ENCODE results near the gene DCUN1D3. TPM values are rescaled to one million over a fixed set of nuclear protein-coding genes. Genes with fewer than 3 reads are reported as not detected.
"Not testable (repeated sequence)": the region's sequence is repeated elsewhere in the genome, so short reads cannot be mapped to it uniquely, and the experiment has no call there.

DCUN1D3 gene
- total RNA-seq, 1 donor from 2014 or later: 13.7 TPM

DNA sequence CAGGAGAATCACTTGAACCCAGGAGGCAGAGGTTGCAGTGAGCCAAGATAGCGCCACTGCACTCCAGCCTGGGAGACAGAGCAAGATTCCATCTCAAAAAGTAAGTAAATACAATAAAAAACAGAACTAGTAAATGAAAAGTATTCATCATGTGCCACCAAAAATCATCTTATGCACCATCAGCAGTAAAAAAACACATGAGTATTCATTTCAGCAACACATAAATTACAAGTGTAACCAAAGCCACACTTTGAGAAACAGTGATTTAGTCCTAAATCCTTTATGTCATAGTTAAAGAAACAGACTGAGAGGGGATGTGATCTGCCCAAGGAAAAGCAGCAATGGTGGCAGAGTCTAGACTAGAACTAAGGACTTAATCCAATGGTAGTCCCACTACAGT is 13.0 kb downstream of the DCUN1D3 start:
- no peak for DNase-seq

GRCh38 chr16:20886320-20886719 is 13.8 kb downstream of the DCUN1D3 start:
- DNase-seq: no peak

GRCh38 chr16:20884240-20884556 is 16.0 kb downstream of the DCUN1D3 start:
- DNase-seq: no peak

GRCh38 chr16:20883554-20884239 is 16.5 kb downstream of the DCUN1D3 start:
- no peak for DNase-seq

DNA sequence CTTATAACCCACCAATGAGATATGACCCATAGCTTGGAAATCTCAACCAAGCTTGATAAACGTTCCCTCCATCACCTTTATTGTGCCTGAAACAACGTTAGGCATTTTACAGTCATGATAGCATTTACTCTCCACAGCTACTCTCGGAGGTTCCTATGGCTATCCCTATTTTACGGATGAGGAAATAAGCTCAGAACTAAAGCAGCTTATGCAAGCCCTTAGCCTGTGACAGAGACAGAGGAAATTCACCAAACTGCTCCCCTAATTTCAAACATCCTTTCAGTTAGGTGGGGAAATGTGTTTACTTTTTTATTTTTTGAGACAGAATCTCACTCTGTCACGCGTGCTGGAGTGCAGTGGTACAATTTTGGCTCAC is 18.7 kb downstream of the DCUN1D3 start:
- DNase-seq: no peak

DNA sequence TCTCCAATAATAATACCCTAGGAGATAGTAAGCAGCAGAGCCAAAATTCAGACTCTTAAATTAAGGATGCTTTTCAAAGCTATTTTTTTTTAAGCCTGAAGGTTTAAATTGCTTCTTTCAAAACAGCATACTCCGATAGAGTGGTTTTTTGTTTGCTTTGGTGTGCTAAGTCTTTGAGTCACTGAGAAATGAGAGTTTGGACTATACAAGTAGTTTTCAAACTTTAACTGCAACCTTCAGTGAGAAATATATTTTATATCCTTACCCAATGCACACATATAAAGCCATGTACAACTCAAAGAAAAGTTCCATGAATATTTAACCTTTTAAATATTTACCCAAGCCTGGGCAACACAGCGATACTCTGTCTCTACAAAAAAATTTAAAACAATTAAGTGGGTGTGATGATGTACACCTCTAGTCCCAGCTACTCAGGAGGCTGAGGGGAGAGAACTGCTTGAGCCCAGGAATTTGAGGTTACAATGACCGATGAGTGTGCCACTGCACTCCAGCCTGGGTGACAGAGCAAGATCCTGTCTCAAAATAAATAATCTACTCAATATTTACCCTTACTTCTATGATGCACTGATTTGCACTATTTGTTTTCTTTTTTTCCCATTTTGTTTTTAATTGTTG is 19.2 kb downstream of the DCUN1D3 start:
- no peak for DNase-seq

DNA sequence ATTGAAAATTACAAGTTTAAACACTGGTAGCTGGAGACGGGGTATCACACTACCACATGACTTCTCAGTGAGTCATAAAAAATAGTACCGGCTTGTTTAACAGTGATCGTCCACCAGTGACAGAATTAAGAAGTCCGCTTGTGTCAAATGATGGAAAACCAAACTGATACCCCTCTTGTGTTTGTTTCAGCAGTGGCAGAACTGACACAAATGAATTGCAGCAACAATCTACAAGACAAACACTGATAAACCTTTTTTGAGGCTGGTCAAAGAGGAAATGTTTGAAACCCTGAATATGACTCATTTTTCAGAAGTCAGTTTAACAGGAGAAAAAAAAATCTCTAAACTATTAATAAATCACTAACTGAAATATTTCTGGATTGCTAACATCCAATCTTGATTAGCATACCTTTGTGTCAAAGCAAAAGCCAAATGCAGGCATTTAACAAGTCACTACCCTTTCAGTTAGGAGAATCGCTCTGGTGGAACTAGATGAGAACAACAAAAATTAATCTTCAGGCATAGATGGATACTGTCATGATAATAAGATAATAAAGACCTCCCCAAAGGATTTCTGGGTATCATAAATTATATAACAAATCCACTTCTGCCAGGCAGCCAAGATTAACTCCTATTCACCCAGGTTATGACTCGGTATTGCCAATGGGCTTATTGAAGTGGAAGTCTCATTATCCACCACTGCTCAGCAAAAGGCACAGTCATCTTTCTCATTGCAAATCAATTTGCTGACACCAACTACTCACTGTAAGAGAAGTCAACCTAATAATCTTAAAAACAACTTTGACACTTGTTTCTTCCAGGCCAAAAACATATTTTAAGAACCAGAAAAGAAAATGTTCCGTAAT is 20.8 kb downstream of the DCUN1D3 start:
- no peak for DNase-seq

- DNase-seq: no peak
These were observed 21.4 kb downstream of the DCUN1D3 start for GRCh38 chr16:20878682-20879147.

- no peak for DNase-seq
These were observed 24.9 kb downstream of the DCUN1D3 start for GRCh38 chr16:20875355-20875650.

DNA sequence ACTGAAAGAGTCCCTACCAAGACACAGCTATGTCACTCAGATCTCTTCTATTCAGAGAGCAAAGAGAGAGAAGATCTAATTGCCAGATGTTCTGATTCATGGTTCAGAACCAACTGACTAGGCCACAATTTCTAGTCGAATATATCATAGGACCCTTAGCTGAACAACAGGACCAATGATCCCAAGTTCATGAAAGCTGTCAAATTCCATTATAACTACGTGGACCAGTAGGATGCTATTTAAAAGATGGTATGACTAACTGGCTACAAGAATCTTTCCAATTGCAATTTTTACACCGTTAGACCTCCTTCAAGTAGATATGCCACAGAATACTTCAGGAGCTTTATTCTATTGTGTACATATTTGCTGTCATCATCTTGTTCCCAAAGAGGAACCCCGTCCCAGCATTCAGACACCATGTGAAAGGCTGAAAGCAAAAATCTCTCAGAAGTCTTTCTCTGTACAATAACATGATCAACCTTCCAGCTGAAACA is 26.0 kb downstream of the DCUN1D3 start:
- no peak for DNase-seq

DNA sequence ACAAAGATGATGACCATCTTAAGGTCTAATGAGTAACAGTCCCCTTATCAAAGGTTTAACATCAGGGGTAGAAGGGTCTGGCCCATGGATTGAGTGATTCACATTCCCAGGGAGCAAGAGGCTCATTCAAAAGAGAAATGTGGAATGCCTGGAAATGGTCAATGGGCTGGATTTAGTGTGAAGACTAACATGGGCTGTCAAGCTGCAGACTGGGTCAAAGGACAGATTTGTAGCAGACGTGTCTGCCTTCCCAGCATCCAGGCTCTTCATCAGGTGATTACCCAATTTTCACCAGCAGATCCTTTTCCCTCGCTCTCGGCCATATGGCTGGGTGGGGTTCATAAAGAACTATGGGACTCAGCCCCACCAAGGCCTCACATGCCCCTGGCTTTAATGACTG is 26.8 kb downstream of the DCUN1D3 start:
- no peak for DNase-seq

DNA sequence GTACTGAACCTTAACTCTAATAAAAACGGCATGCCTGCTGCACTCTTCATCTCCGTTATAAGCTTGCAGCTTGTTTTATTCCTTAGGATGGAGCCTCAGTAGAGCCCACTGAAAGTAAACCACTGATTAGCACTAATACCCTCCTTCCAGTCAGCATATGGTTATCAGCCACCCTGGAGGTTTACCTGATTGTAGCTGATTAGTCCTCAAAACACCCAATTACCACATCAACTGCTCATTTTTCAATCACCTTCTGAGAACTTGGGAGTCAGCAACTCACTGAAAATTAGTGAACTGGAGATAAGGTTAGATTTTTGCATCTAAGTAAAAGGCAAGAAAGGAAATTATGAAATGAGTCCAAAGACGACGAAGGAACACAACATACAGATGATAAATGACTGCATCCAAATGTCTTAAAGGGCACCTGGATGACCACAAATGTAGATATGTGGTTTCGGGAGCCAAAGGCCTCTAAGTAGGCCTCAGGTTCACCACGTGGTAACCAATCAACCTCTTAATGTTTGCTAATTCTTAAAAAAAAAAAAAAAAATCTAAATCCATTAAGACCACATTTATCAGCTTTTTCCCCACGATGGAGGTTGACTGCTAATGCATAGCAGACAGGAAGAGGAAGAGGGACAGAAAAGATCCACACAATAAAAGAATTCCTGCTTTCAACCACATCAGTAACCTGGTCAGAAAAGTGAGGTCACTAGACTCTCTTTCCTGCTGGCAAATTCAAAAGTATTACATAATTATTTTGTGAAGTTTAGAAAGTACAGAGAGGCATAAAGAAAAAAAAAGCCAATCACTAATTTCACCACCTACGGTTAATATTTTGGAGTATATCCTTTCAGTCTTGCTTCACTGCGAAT is 28.0 kb downstream of the DCUN1D3 start:
- DNase-seq: no peak

DNA sequence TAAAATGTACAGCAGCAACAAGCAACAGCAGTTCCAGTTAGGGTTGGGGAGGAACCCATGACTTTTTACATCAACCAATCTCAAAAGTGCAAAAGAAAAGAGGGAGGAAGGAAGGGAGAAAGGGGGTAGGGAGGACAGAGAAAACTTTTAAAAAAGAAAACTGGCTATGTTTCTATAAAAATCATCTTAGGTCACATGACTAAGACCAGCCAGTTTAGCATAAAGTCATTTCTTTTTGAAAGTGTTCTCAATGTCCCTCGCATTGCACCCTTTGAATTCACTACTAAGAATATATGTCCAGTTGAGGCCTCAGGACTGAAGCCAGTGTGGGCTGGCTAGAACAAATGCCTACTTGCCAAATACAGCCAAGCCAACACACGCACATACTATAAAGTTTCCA is 28.9 kb downstream of the DCUN1D3 start:
- DNase-seq: no peak

DNA sequence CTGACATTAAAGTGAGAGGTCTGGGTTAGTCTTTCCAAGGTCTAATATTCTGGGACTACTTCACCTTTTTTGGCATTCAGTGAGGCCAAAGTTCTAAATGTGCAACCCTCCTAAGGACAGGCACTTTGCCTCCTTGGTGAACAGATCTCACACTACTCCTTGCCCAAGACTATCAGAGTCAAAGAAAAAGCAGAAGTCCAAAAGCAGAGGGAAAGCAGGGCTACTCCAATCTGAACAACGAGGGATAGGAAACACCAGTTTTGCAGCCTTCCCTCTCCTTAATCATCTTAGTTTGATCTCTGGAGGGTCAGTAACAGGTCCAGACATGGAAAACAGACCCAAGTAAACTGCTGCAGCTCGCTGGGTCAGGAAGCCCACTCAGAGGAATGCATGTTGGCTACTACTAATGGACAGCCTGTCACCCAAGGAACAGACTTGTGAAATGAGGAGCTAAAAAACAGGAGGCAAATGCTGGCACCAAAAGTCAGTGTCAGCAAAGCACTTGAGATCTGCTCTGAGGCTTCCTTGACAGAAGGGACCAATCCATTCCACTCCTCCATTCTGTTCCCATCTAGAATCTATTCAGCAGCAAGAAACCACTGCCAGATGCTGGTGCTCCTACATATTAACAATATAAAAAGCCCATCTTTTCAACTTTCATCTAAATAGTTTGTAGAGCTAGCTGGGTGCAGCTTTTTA is 29.9 kb downstream of the DCUN1D3 start:
- DNase-seq: no peak

DNA sequence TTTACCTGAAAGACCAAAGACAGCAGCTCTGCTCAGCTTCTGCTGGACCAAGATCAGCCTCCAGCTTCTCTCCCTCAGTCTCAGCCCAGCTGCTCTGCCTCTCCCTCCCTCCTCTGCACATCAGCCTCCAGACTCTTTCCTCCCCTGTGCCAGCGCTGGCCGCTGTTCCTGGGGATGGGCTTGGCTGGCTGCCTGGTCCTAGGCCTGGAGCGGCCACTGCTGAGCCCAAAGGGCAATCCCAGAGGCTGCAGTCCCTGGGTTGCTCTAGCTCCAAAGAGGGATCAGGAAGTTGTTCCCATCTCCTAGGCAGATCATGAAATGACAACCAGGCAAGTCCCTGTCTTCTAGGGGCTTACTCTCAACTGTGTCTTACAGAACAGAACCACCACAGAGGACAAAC is 31.3 kb downstream of the DCUN1D3 start:
- no peak for DNase-seq

- DNase-seq: no peak
These were observed 32.6 kb downstream of the DCUN1D3 start for GRCh38 chr16:20867585-20867984.

- no peak for DNase-seq
These were observed 33.4 kb downstream of the DCUN1D3 start for GRCh38 chr16:20866801-20867200.

- DNase-seq: peak; percentile 71
These were observed 33.9 kb downstream of the DCUN1D3 start for GRCh38 chr16:20866145-20866772.

DNA sequence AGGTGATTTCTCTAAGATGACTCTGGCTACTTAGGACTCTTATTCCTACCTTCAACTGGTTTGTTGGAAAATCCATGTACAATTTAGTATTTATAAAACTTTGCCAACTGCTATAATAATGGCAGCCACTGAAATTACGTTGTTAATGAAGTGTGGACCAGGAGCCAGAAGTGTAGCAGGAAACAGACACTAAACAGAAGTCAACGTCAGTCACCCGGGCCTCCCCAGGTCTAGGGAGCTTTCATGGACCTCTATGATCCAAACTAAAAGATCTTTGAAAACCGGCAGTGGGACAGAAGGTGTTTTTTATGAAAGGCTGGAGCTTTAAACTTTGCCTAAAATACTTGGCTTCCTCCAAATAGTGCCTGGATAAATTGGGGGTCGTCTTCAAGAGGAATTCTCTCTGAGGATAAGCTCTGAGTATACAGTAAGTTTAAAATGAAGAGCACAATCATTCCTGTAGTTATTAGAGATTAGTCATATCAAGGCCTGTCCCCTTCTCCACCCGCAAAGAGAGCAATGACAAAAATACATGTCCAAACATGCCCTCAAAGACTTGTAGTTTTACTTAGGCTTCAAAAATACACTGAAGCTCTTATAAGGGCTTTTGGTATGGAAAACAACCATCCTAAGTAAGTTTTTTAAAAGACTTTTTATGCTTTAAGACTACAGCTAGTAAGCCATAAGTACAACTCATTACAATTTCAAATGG is 34.6 kb downstream of the DCUN1D3 start:
- no peak for DNase-seq

- DNase-seq: not testable (repeated sequence)
These were observed 35.8 kb downstream of the DCUN1D3 start for GRCh38 chr16:20864376-20864775.

Data from skin of body (tissue), 2 donors.